H1 (cell line): ENCODE measurements around the gene BTRC. TPM values are rescaled to one million over a fixed set of nuclear protein-coding genes. Genes with fewer than 3 reads are reported as not detected.

ENCODE experiments used
- CTCF ChIA-PET: fragments of 300-600 bp; sonication (Branson Sonifier 250); formaldehyde crosslinking; loops from one replicate; lab custom pipeline; 2021; ENCODE audit not compliant: partially characterized antibody; lab: Charles Lee
- POLR2A ChIA-PET: fragments of 300-600 bp; sonication (Branson Sonifier 250); formaldehyde crosslinking; loops from one replicate; lab custom pipeline; 2021; ENCODE audit warnings: inconsistent platforms; ENCODE audit not compliant: partially characterized antibody; lab: Charles Lee
- DNase-seq, 2 experiments: peaks; one replicate each; pipeline versions ENCODE4 v3.0.0 to v3.0.0-alpha.2; 2010 to 2022; ENCODE audit warnings: low spot score in 2 of 2, low read depth in 1 of 2, mixed read lengths in 1 of 2
- FAIRE-seq: peaks from 2 replicates; lab custom pipeline; 2011; peaks lifted over from hg19 to GRCh38; lab: Jason Lieb, UNC
- H2AFZ ChIP-seq: 2 replicates; pipeline ENCODE4 v1.8.1; 2012; ENCODE audit warnings: low read length, inconsistent platforms
- H2AK5ac ChIP-seq: 2 replicates; pipeline ENCODE4 v1.6.1; 2013; ENCODE audit warnings: low read depth, low read length
- H2BK120ac ChIP-seq: replicated peaks from 2 replicates; pipeline ENCODE3; 2013; ENCODE audit warnings: low read depth, low read length, inconsistent platforms
- H2BK12ac ChIP-seq: 2 replicates; pipeline ENCODE4 v1.6.1; 2013; ENCODE audit warnings: low read depth, low read length
- H2BK15ac ChIP-seq: 2 replicates; pipeline ENCODE4 v1.6.1; 2013; ENCODE audit warnings: low read length
- H2BK20ac ChIP-seq: 2 replicates; pipeline ENCODE4 v1.6.1; 2013; ENCODE audit warnings: low read length
- H2BK5ac ChIP-seq: 2 replicates; pipeline ENCODE4 v1.6.1; 2013; ENCODE audit warnings: low read depth, low read length
- H3K14ac ChIP-seq: 2 replicates; pipeline ENCODE4 v1.6.1; 2013; ENCODE audit warnings: inconsistent platforms; ENCODE audit not compliant: insufficient read length
- H3K18ac ChIP-seq: 2 replicates; pipeline ENCODE4 v1.6.1; 2013; ENCODE audit warnings: low read length; ENCODE audit errors: extremely low read depth
- H3K23ac ChIP-seq: 2 replicates; pipeline ENCODE4 v1.6.1; 2013; ENCODE audit warnings: inconsistent platforms; ENCODE audit not compliant: insufficient read length
- H3K23me2 ChIP-seq: 2 replicates; pipeline ENCODE4 v1.6.1; 2013; ENCODE audit warnings: low read depth, low read length
- H3K27ac ChIP-seq: 2 replicates; pipeline ENCODE4 v1.6.1; 2011; ENCODE audit warnings: low read depth, low read length, inconsistent platforms
- H3K27me3 ChIP-seq, 4 experiments: replicated peaks in 1 of 4; 1 replicate in 1 of 4; 2 replicates in 3 of 4; pipeline versions ENCODE4 v1.6.1 to v1.8.1; 2011 to 2013; ENCODE audit warnings: low read length in 3 of 4, mild to moderate bottlenecking in 3 of 4, inconsistent platforms in 2 of 4, mixed read lengths in 2 of 4, moderate library complexity in 1 of 4; ENCODE audit not compliant: control insufficient read depth in 3 of 4, insufficient read depth in 3 of 4; ENCODE audit errors: extremely low read depth in 1 of 4
- H3K36me3 ChIP-seq, 4 experiments: 2 replicates each; pipeline versions ENCODE4 v1.6.1 to v1.8.1; 2011 to 2013; ENCODE audit warnings: mild to moderate bottlenecking in 4 of 4, low read length in 3 of 4, moderate library complexity in 2 of 4, control low read depth in 1 of 4, inconsistent platforms in 1 of 4; ENCODE audit not compliant: insufficient read depth in 4 of 4, control insufficient read depth in 2 of 4
- H3K4ac ChIP-seq: replicated peaks from 2 replicates; pipeline ENCODE3; 2013; ENCODE audit warnings: low read length, low read depth, mixed read lengths, inconsistent platforms; ENCODE audit not compliant: insufficient read length
- H3K4me1 ChIP-seq, 4 experiments: replicated peaks in 1 of 4; 1 replicate in 1 of 4; 2 replicates in 3 of 4; pipeline versions ENCODE4 v1.6.1 to v1.8.1; 2011 to 2013; ENCODE audit warnings: low read length in 3 of 4, inconsistent platforms in 2 of 4, mixed read lengths in 1 of 4; ENCODE audit not compliant: insufficient read depth in 4 of 4, control insufficient read depth in 3 of 4
- H3K4me2 ChIP-seq, 2 experiments: 2 replicates each; pipeline versions ENCODE4 v1.6.1 to v1.8.1; 2011 to 2013; ENCODE audit warnings: low read depth in 2 of 2, low read length in 2 of 2, control low read depth in 1 of 2, inconsistent platforms in 1 of 2, mild to moderate bottlenecking in 1 of 2; ENCODE audit not compliant: insufficient read depth in 1 of 2
- H3K4me3 ChIP-seq, 4 experiments: fragments of 200-600, 300-600 bp in 1 of 4; sonication (generic), shearing (Covaris generic), sonication (Bioruptor Twin) in 1 of 4; 2 replicates each; pipeline versions ENCODE4 v1.5.1 to v1.8.1; 2011 to 2016; ENCODE audit warnings: low read length in 4 of 4, low read depth in 3 of 4, control low read depth in 2 of 4, inconsistent platforms in 2 of 4, mild to moderate bottlenecking in 2 of 4, mixed read lengths in 1 of 4, moderate library complexity in 1 of 4; ENCODE audit not compliant: insufficient read depth in 2 of 4; ENCODE audit errors: extremely low read depth in 1 of 4
- H3K56ac ChIP-seq: replicated peaks from 2 replicates; pipeline ENCODE3; 2013; ENCODE audit warnings: low read depth, mild to moderate bottlenecking, mixed read lengths, low read length, inconsistent platforms; ENCODE audit not compliant: insufficient read length
- H3K79me1 ChIP-seq: 2 replicates; pipeline ENCODE4 v1.6.1; 2013; ENCODE audit warnings: low read depth, low read length, control low read depth
- H3K79me2 ChIP-seq, 2 experiments: 2 replicates each; pipeline versions ENCODE4 v1.6.1 to v1.8.1; 2012 to 2013; ENCODE audit warnings: low read length in 2 of 2, mild to moderate bottlenecking in 2 of 2, inconsistent platforms in 1 of 2; ENCODE audit not compliant: insufficient read depth in 2 of 2, control insufficient read depth in 1 of 2
- H3K9ac ChIP-seq, 4 experiments: replicated peaks in 1 of 4; 1 replicate in 1 of 4; 2 replicates in 3 of 4; pipeline versions ENCODE4 v1.6.1 to v1.8.1; 2011 to 2013; ENCODE audit warnings: low read depth in 3 of 4, low read length in 3 of 4, control low read depth in 2 of 4, mild to moderate bottlenecking in 2 of 4, moderate library complexity in 2 of 4, inconsistent platforms in 1 of 4; ENCODE audit errors: extremely low read depth in 1 of 4
- H3K9me3 ChIP-seq, 2 experiments: 2 replicates each; pipeline versions ENCODE4 v1.6.1 to v1.8.1; 2012 to 2013; ENCODE audit warnings: mild to moderate bottlenecking in 2 of 2, moderate library complexity in 2 of 2, control low read depth in 1 of 2, inconsistent platforms in 1 of 2, low read depth in 1 of 2, low read length in 1 of 2, mixed read lengths in 1 of 2; ENCODE audit not compliant: insufficient read depth in 2 of 2
- H4K20me1 ChIP-seq, 2 experiments: replicated peaks in 1 of 2; 2 replicates each; pipeline versions ENCODE3 to v1.8.1; 2011 to 2013; ENCODE audit warnings: inconsistent platforms in 2 of 2, low read length in 2 of 2, mild to moderate bottlenecking in 1 of 2; ENCODE audit not compliant: insufficient read depth in 2 of 2, control insufficient read depth in 1 of 2
- H4K5ac ChIP-seq: 2 replicates; pipeline ENCODE4 v1.6.1; 2013; ENCODE audit warnings: low read length, low read depth, mixed read lengths, inconsistent platforms; ENCODE audit not compliant: insufficient read length
- H4K8ac ChIP-seq: 2 replicates; pipeline ENCODE4 v1.8.0; 2013; ENCODE audit warnings: mild to moderate bottlenecking, moderate library complexity, low read length, inconsistent platforms; ENCODE audit not compliant: insufficient read depth; ENCODE audit errors: extremely low read depth
- H4K91ac ChIP-seq: replicated peaks from 2 replicates; pipeline ENCODE3; 2013; ENCODE audit warnings: low read length, mixed read lengths, inconsistent platforms; ENCODE audit not compliant: insufficient read length
- CHD2 ChIP-seq: IDR thresholded peaks from 2 replicates; pipeline ENCODE4 v1.6.1; 2012; ENCODE audit warnings: low read length, improper control_type of control experiment
- CTBP2 ChIP-seq: IDR thresholded peaks from 2 replicates; pipeline ENCODE4 v1.7.0; 2011; ENCODE audit warnings: borderline replicate concordance, mild to moderate bottlenecking, moderate library complexity, mixed read lengths, low read length; ENCODE audit not compliant: insufficient read depth, insufficient read length
- HDAC2 ChIP-seq, 2 experiments: fragments of 300-600 bp in 1 of 2; sonication (generic) in 1 of 2; IDR thresholded peaks; 2 replicates each; pipeline ENCODE4 v1.6.1; 2011 to 2012; ENCODE audit warnings: low read depth in 2 of 2, low read length in 2 of 2, mild to moderate bottlenecking in 2 of 2, moderate library complexity in 2 of 2, borderline replicate concordance in 1 of 2, inconsistent platforms in 1 of 2
- HDAC6 ChIP-seq: IDR thresholded peaks from one replicate; pipeline ENCODE4 v1.7.1; 2012; ENCODE audit warnings: low read depth, mild to moderate bottlenecking, inconsistent platforms, low read length, moderate library complexity
- JUN ChIP-seq: IDR thresholded peaks from 2 replicates; pipeline ENCODE4 v1.6.1; 2011; ENCODE audit warnings: low read depth, mild to moderate bottlenecking, improper control_type of control experiment, low read length
- KDM1A ChIP-seq: fragments of 200-600, 300-600 bp; sonication (generic); IDR thresholded peaks from 2 replicates; pipeline ENCODE4 v1.7.1; 2016; ENCODE audit warnings: mild to moderate bottlenecking, low read length, borderline replicate concordance
- NANOG ChIP-seq: IDR thresholded peaks from 2 replicates; pipeline ENCODE4 v1.6.1; 2011; ENCODE audit warnings: low read length, low read depth, mild to moderate bottlenecking, inconsistent platforms; ENCODE audit not compliant: insufficient read depth, poor library complexity, severe bottlenecking
- RAD21 ChIP-seq, 2 experiments: IDR thresholded peaks in 1 of 2; conservative IDR thresholded peaks in 1 of 2; 2 replicates each; pipeline ENCODE4 v1.6.1; 2011; ENCODE audit warnings: low read depth in 2 of 2, low read length in 2 of 2, improper control_type of control experiment in 1 of 2, inconsistent platforms in 1 of 2, mild to moderate bottlenecking in 1 of 2, moderate library complexity in 1 of 2
- RFX5 ChIP-seq: IDR thresholded peaks from 2 replicates; pipeline ENCODE4 v1.6.1; 2011; ENCODE audit warnings: low read depth, low read length, improper control_type of control experiment, borderline replicate concordance
- SIN3A ChIP-seq, 2 experiments: IDR thresholded peaks in 1 of 2; conservative IDR thresholded peaks in 1 of 2; 2 replicates each; pipeline ENCODE4 v1.6.1; 2011 to 2012; ENCODE audit warnings: low read length in 2 of 2, improper control_type of control experiment in 1 of 2, low read depth in 1 of 2, mild to moderate bottlenecking in 1 of 2
- SUZ12 ChIP-seq: fragments of 200-600 bp; sonication (generic); IDR thresholded peaks from 2 replicates; pipeline ENCODE4 v1.6.1; 2012; ENCODE audit warnings: mild to moderate bottlenecking, inconsistent platforms, low read length, moderate library complexity, mixed read lengths
- WGBS, 2 experiments: shearing (Covaris generic) in 1 of 2; methylation state at CpG; one replicate each; pipeline versions ENCODE4 v1.1.6 to v1.1.7; 2013 to 2015; ENCODE audit warnings: low lambda C conversion rate in 2 of 2, mixed read lengths in 2 of 2, inconsistent platforms in 1 of 2, low coverage in 1 of 2, missing lambda C conversion rate in 1 of 2; ENCODE audit not compliant: insufficient replicate concordance in 2 of 2, insufficient coverage in 1 of 2, insufficient read length in 1 of 2; ENCODE audit errors: extremely low coverage in 1 of 2, missing lambda C conversion rate in 1 of 2; 5-methylcytosine and 5-hydroxymethylcytosine counted together
- polyA plus RNA-seq, 7 experiments: library from polyadenylated mRNA; depleted of rRNA in 3 of 7; stranded (reverse) in 5 of 7; unstranded in 2 of 7; fragments of >200 nt in 5 of 7; fragments of 200-250 nt in 2 of 7; gene quantifications; 1 replicate in 5 of 7; 2 replicates in 1 of 7; 4 replicates in 1 of 7; pipeline versions ENCODE4 v1.2.1 to v1.2.3, GENCODE V29; 2011 to 2013; ENCODE audit warnings: missing spikeins in 2 of 7, mixed read lengths in 2 of 7
- total RNA-seq: library from RNA; stranded (reverse); fragmentation: NEBNext Ultra II Directional; extraction: Animal tissue kit (Norgen Biotek cat#: 25700); gene quantifications from 2 replicates; pipeline ENCODE4 v1.2.1, GENCODE V29; 2021

The BTRC gene
- total and polyA plus RNA-seq, 2 of the 8 experiments (the other 6 are each of a cell fraction or from before 2014, with no cell fraction given): 9.9 to 24.7 TPM

DNA sequence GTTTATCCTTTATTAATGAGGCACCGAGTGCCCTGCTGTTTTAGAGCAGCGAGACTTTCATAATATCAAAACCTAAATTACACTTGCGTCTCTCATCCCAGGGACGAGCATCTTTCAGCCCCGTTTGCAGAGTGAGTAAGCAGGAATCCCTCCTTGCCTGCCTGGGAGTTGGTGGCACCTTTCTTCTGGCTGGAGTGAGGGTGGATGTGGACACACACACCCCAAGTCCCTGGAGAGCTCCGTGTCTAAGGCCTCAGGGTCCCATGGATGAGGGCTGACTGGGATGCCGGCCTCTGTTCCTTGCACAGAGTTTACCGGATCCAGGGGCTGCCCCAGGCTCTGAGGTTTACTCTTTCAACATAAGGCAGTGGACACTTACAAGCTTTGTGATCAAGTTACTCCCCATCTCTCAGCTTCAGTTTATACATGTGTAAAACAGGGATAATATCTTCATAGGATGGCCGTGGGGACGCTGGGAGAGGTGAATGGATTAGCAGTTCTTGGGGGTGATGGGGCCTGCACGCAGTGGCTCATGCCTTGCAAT lies 209.6 kb downstream of the BTRC start:
- peaks cover 2 to 28% (median 25%) of the 10 kb centered on the region in 4 experiments for H3K27me3 ChIP-seq
- no peak overlapping the region for H2AK5ac ChIP-seq
- peaks cover 0 to 6% (median 3%) of the 10 kb centered on the region in 4 experiments; a peak in 4 of 7 replicates for H3K4me1 ChIP-seq
- no peak overlapping the region for H2BK20ac ChIP-seq
- no peak overlapping the region for H3K14ac ChIP-seq
- H3K79me1 ChIP-seq: no peaks in the 10 kb centered on the region
- WGBS, 2 experiments: 83% methylated on average over 11 of the region's 11 CpGs; no CpG with 5 or more reads in 1 of the 2 experiments
- H3K27ac ChIP-seq: no peak overlapping the region
- H4K91ac ChIP-seq: no peak overlapping the region
- H3K36me3 ChIP-seq: no peaks in the 10 kb centered on the region
- no peak overlapping the region for H3K4me3 ChIP-seq
- H3K18ac ChIP-seq: no peak overlapping the region
- ChIA-PET POLR2A (interaction anchor here (2.8 kb wide), 1 partner anchor 10 kb away, joined by 9 read pairs; no protein-coding TSS in a partner anchor), CTCF (interaction anchor here (0.8 to 7.5 kb wide), 5 partner anchors 22 to 350 kb away, joined by 3 to 38 read pairs (median 15); no protein-coding TSS in a partner anchor)
- H3K4me2 ChIP-seq: no peak overlapping the region
- H4K5ac ChIP-seq: no peak overlapping the region
- no peak overlapping the region for H2BK120ac ChIP-seq
- no peak overlapping the region for H2BK5ac ChIP-seq
- no peak overlapping the region for H3K56ac ChIP-seq
- H3K9me3 ChIP-seq: no peaks in the 10 kb centered on the region
- no peak overlapping the region for H3K23ac ChIP-seq
- FAIRE-seq: no peak
- H4K8ac ChIP-seq: no peak overlapping the region
- H2AFZ ChIP-seq: no peak overlapping the region
- peak in 1 of 2 experiments; percentile 36 for DNase-seq
- H2BK15ac ChIP-seq: no peak overlapping the region
- H4K20me1 ChIP-seq: peaks cover 0 to 4% of the 10 kb centered on the region in 2 experiments
- no peak overlapping the region for H2BK12ac ChIP-seq
- H3K79me2 ChIP-seq: no peaks in the 10 kb centered on the region
- H3K9ac ChIP-seq: no peak overlapping the region
- H3K23me2 ChIP-seq: no peaks in the 10 kb centered on the region; the same call in 1 of the 2 replicates
- H3K4ac ChIP-seq: no peak overlapping the region
- TF ChIP-seq JUN: no peak
- TF ChIP-seq SIN3A (conservative IDR thresholded peaks at IDR 0.05 in 1 of 2, IDR thresholded peaks at IDR 0.05 in 1 of 2; ENCODE audit: low read depth in 1 of 2, low read length in 2 of 2): no peak
- TF ChIP-seq RAD21 (IDR thresholded peaks at IDR 0.05 in 1 of 2, conservative IDR thresholded peaks at IDR 0.05 in 1 of 2; ENCODE audit: low read depth in 2 of 2, low read length in 2 of 2): no peak
- TF ChIP-seq HDAC6: no peak
- no peak for TF ChIP-seq NANOG
- no peak for TF ChIP-seq SUZ12
- TF ChIP-seq CTBP2: no peak
- no peak for TF ChIP-seq HDAC2 (IDR thresholded peaks at IDR 0.05; ENCODE audit: borderline replicate concordance in 1 of 2, low read depth in 2 of 2, low read length in 2 of 2)
- no peak for TF ChIP-seq RFX5
- no peak for TF ChIP-seq KDM1A
- no peak for TF ChIP-seq CHD2
